ENCODE measurements around the gene DIP2C. TPM values are rescaled to one million over a fixed set of nuclear protein-coding genes. Genes with fewer than 3 reads are reported as not detected.

The DIP2C gene
- total RNA-seq, 1 donor from 2014 or later, result 18.4 TPM

DNA sequence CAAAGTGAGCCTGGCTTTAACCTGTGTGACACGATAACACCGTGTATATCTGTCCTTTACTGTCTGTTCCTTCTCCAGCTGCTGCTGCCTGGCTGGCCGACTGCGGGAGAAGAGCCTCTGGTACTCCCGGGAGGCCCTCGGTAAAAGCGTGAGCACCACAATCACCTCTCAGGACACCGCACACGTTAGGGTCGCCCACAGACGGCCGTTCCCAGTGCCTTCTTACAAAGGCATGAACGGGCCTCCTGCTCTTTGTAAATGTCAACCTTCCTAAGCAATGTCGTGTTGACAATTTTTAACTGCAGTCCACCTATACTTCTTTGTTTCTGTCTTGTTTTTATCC lies 177.6 kb downstream of the DIP2C start:
- intact Hi-C loops (cut with DNase I), result loop anchor here (10.0 kb wide), 1 partner anchor 183 kb away; no protein-coding TSS in a partner anchor

DNA sequence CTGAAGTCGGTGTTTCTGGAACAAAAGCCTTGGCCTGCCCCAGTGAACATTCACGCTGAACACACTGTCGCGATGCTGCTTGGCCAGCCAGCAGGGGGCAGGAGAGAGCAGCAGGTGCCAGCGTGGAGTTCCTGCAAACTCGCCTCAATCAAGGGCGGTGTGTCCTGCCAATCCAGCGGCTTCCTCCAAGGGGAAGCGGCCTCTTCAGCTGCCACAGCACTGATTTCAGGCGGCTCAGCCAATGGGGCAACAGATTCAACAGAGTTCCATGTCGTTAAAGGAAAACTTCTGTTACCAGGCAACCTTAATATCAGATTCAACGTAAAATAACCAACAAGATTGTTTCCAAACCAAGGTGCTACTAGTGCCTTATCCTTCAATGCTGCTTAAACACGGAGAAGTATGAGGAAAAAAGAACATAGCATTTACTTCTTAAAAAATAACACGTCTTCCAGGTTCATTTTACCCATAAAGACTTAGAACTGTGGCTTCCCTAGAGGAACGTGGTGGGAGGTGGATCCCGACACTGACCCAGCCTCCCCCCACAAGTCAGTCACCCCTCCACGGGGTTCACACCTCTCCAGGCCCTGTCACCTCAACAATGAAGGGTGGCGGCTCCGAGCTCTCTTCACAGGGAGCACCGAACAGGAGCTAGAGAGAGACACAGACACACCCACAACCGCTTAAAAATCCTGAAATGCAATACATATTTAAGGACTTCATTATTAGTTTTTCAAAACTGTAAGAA lies 178.2 kb downstream of the DIP2C start:
- no peak for DNase-seq (ENCODE audit: extremely low spot score in 2 of 2)
- TF ChIP-seq, protein P1, sequence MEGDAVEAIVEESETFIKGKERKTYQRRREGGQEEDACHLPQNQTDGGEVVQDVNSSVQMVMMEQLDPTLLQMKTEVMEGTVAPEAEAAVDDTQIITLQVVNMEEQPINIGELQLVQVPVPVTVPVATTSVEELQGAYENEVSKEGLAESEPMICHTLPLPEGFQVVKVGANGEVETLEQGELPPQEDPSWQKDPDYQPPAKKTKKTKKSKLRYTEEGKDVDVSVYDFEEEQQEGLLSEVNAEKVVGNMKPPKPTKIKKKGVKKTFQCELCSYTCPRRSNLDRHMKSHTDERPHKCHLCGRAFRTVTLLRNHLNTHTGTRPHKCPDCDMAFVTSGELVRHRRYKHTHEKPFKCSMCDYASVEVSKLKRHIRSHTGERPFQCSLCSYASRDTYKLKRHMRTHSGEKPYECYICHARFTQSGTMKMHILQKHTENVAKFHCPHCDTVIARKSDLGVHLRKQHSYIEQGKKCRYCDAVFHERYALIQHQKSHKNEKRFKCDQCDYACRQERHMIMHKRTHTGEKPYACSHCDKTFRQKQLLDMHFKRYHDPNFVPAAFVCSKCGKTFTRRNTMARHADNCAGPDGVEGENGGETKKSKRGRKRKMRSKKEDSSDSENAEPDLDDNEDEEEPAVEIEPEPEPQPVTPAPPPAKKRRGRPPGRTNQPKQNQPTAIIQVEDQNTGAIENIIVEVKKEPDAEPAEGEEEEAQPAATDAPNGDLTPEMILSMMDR (IDR thresholded peaks at IDR 0.05), result peak; percentile 91 to 97 (median 91)
- no peak for TF ChIP-seq POLR2A (IDR thresholded peaks at IDR 0.05)
- peak; percentile 61 to 69 for TF ChIP-seq POLR2AphosphoS5 (IDR thresholded peaks at IDR 0.05; ENCODE audit: insufficient read depth in 1 of 2, low read depth in 1 of 2)
- no peak overlapping the region for H3K4me3 ChIP-seq
- H3K27me3 ChIP-seq, result no peaks in the 10 kb centered on the region
- H3K36me3 ChIP-seq, result no peaks in the 10 kb centered on the region
- H3K4me1 ChIP-seq, result peaks cover 21% of the 10 kb centered on the region
- intact Hi-C loops (cut with DNase I), result loop anchor here (10.0 kb wide), 1 partner anchor 184 kb away; no protein-coding TSS in a partner anchor
- H3K9me3 ChIP-seq, result no peaks in the 10 kb centered on the region
- H3K27ac ChIP-seq, result peak overlapping the region; percentile 56

More for the DNA sequence above, 177.6 kb downstream of the DIP2C start:
- Histone ChIP-seq H3K4me1 (peaks cover 21% of the 10 kb centered on the region), H3K36me3 (no peaks in the 10 kb centered on the region), H3K9me3 (no peaks in the 10 kb centered on the region), H3K27me3 (no peaks in the 10 kb centered on the region), H3K27ac (no peak overlapping the region), H3K4me3 (no peak overlapping the region)
- TF ChIP-seq, protein P1 (IDR thresholded peaks at IDR 0.05), result no peak
- TF ChIP-seq POLR2AphosphoS5 (IDR thresholded peaks at IDR 0.05; ENCODE audit: insufficient read depth in 1 of 2, low read depth in 1 of 2), result no peak
- DNase-seq (ENCODE audit: extremely low spot score in 2 of 2), result no peak

DNA sequence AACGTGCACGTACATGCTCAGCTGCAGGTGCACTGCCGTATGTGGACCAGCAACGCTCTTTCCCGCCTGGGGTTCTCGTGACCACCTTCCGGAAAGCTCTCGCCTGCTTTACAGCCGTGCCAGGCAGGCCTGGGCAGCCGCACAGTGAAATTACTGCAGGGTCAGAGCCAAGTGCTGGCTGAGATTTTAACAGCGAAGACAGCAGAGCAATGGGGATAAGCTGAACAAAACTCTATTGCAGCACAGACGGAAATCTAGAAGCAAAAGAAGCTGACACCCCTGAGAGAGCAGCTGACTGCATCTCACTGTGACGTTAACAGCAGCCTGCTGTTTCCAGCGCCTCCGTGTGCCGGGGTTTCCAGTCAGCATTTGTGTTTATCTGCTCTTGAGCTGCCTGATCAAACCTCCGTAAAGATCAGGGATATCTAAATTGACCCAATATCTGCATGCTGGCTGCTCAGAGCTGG lies 179.0 kb downstream of the DIP2C start:
- Histone ChIP-seq H3K27ac (peak overlapping the region; percentile 56), H3K9me3 (no peaks in the 10 kb centered on the region), H3K4me1 (peaks cover 21% of the 10 kb centered on the region), H3K27me3 (no peaks in the 10 kb centered on the region), H3K36me3 (no peaks in the 10 kb centered on the region), H3K4me3 (no peak overlapping the region)
- intact Hi-C loops (cut with DNase I), result loop anchor here (10.0 kb wide), 1 partner anchor 184 kb away; no protein-coding TSS in a partner anchor
- DNase-seq (ENCODE audit: extremely low spot score in 2 of 2), result no peak
- TF ChIP-seq POLR2AphosphoS5 (IDR thresholded peaks at IDR 0.05; ENCODE audit: insufficient read depth in 1 of 2, low read depth in 1 of 2), result no peak
- no peak for TF ChIP-seq POLR2A (IDR thresholded peaks at IDR 0.05)
- TF ChIP-seq, protein P1 (IDR thresholded peaks at IDR 0.05), result no peak

DNA sequence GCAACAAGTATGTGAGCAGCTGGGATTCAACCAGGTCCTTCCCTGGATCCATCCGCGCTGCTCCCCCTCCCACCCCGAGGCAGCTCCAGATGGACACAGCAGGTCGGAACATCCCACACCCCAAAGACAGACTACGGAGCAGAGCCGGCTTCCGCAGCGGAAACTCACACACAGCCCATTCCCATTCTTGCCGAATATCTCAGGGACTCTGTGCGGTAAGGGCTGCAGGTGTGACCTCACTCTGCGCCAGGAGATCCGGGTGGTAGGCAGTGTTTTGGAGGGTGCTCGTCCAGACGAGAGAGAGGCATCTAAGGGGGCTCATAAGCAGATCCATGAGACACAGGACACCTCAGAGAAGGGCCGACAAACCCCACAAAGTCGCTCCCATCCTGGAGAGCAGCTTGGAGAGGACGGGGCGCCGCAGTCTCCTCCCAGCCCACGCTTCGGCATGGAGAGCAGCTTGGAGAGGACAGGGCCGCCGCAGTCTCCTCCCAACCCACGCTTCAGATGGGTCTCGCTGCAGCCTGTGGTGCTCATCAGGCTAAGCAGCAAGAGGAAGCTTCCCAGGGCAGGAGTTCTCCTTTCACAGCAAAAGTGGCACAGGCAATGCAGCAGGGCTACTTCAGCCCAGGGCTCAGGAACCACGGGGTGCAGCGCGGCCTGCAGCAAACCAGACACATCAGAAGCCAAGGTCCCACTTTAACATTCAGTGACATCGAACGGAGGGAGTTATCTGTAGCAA lies 179.9 kb downstream of the DIP2C start:
- Histone ChIP-seq H3K4me3 (no peak overlapping the region), H3K36me3 (no peaks in the 10 kb centered on the region), H3K27me3 (no peaks in the 10 kb centered on the region), H3K27ac (peak overlapping the region; percentile 56), H3K4me1 (peaks cover 21% of the 10 kb centered on the region), H3K9me3 (no peaks in the 10 kb centered on the region)
- TF ChIP-seq, protein P1 (IDR thresholded peaks at IDR 0.05), result no peak
- no peak for TF ChIP-seq POLR2AphosphoS5 (IDR thresholded peaks at IDR 0.05; ENCODE audit: insufficient read depth in 1 of 2, low read depth in 1 of 2)
- no peak for TF ChIP-seq POLR2A (IDR thresholded peaks at IDR 0.05)
- intact Hi-C loops (cut with DNase I), result loop anchor here (10.0 kb wide), 2 partner anchors 185 to 275 kb away; no protein-coding TSS in a partner anchor
- no peak for DNase-seq (ENCODE audit: extremely low spot score in 2 of 2)
